HepG2 (cell line): ENCODE measurements around the gene PNN. TPM values are rescaled to one million over a fixed set of nuclear protein-coding genes. Genes with fewer than 3 reads are reported as not detected.
A peak's percentile ranks its signal among the peaks of the same experiment; 100 is the strongest.

ENCODE experiments used
- AKNA ChIP-seq: sonication (generic); formaldehyde crosslinking; IDR thresholded peaks from 2 replicates; pipeline ENCODE4 v1.4.0; 2020; ENCODE audit warnings: missing genetic modification reagents, borderline replicate concordance
- ATF7-NPFF ChIP-seq: sonication (generic); formaldehyde crosslinking; IDR thresholded peaks from 2 replicates; pipeline ENCODE4 v1.8.1; 2023; ENCODE audit warnings: mild to moderate bottlenecking, low read depth, missing genetic modification reagents, moderate library complexity
- CEBPB ChIP-seq: IDR thresholded peaks from 2 replicates; pipeline ENCODE4 v1.6.1; 2011; ENCODE audit warnings: low read depth, low read length, improper control_type of control experiment, borderline replicate concordance
- CENPT ChIP-seq: sonication (generic); formaldehyde crosslinking; IDR thresholded peaks from 2 replicates; pipeline ENCODE4 v1.8.0; 2022; ENCODE audit warnings: low read depth, mild to moderate bottlenecking, moderate library complexity, missing genetic modification reagents
- DMAP1 ChIP-seq: IDR thresholded peaks from 2 replicates; pipeline ENCODE4 v1.6.1; 2016
- SP2 ChIP-seq: sonication (generic); formaldehyde crosslinking; IDR thresholded peaks from 2 replicates; pipeline ENCODE4 v1.5.1; 2020; ENCODE audit warnings: mild to moderate bottlenecking, missing genetic modification reagents
- ZBTB8A ChIP-seq: sonication (generic); formaldehyde crosslinking; IDR thresholded peaks from 2 replicates; pipeline ENCODE4 v1.4.0; 2020; ENCODE audit warnings: mild to moderate bottlenecking, low read depth, missing genetic modification reagents, borderline replicate concordance
- ZC3H4 ChIP-seq: sonication (generic); formaldehyde crosslinking; IDR thresholded peaks from 2 replicates; pipeline ENCODE4 v1.4.0; 2020; ENCODE audit warnings: missing genetic modification reagents, borderline replicate concordance
- ZMYM4 ChIP-seq: sonication (generic); formaldehyde crosslinking; IDR thresholded peaks from 2 replicates; pipeline ENCODE4 v1.8.1; 2023; ENCODE audit warnings: mild to moderate bottlenecking, missing genetic modification reagents
- ZNF597 ChIP-seq: sonication (generic); formaldehyde crosslinking; IDR thresholded peaks from 2 replicates; pipeline ENCODE4 v1.5.0; 2020; ENCODE audit warnings: missing genetic modification reagents
- polyA plus RNA-seq, 8 experiments: library from polyadenylated mRNA; depleted of rRNA in 3 of 8; stranded (reverse) in 7 of 8; unstranded in 1 of 8; fragments of >200 nt; fragmentation: Illumina TruSeq in 4 of 8; extraction: Trizol in 4 of 8; gene quantifications; 2 replicates each; pipeline versions ENCODE4 v1.2.1 to v1.2.3, GENCODE V29; 2011 to 2016; ENCODE audit warnings: low read depth in 4 of 8, missing spikeins in 1 of 8, mixed read lengths in 1 of 8; ENCODE audit not compliant: insufficient read depth in 1 of 8
- total RNA-seq, 5 experiments: library from RNA; depleted of rRNA; stranded (reverse); fragments of >200 nt; fragmentation: Illumina TruSeq; extraction: Trizol; gene quantifications; 2 replicates each; pipeline ENCODE4 v1.2.3, GENCODE V29; 2016; ENCODE audit warnings: low read depth in 1 of 5
- TF ChIP-seq, protein P1 (sequence below): IDR thresholded peaks from 2 replicates; pipeline ENCODE4 v1.6.1; 2016
- TF ChIP-seq, protein P2 (sequence below): sonication (generic); formaldehyde crosslinking; IDR thresholded peaks from 2 replicates; pipeline ENCODE4 v1.5.0; 2020; ENCODE audit warnings: missing genetic modification reagents
- TF ChIP-seq, protein P3 (sequence below): sonication (generic); formaldehyde crosslinking; IDR thresholded peaks from 2 replicates; pipeline ENCODE4 v1.4.0; 2020; ENCODE audit warnings: missing genetic modification reagents, mild to moderate bottlenecking, borderline replicate concordance
- TF ChIP-seq, protein P4 (sequence below): sonication (generic); formaldehyde crosslinking; IDR thresholded peaks from 2 replicates; pipeline ENCODE4 v1.8.1; 2023; ENCODE audit warnings: mild to moderate bottlenecking, missing genetic modification reagents

PNN gene
- total and polyA plus RNA-seq, 2 of the 13 experiments (the other 11 are each of a cell fraction or from before 2014, with no cell fraction given) = 58.0 to 214 TPM

DNA sequence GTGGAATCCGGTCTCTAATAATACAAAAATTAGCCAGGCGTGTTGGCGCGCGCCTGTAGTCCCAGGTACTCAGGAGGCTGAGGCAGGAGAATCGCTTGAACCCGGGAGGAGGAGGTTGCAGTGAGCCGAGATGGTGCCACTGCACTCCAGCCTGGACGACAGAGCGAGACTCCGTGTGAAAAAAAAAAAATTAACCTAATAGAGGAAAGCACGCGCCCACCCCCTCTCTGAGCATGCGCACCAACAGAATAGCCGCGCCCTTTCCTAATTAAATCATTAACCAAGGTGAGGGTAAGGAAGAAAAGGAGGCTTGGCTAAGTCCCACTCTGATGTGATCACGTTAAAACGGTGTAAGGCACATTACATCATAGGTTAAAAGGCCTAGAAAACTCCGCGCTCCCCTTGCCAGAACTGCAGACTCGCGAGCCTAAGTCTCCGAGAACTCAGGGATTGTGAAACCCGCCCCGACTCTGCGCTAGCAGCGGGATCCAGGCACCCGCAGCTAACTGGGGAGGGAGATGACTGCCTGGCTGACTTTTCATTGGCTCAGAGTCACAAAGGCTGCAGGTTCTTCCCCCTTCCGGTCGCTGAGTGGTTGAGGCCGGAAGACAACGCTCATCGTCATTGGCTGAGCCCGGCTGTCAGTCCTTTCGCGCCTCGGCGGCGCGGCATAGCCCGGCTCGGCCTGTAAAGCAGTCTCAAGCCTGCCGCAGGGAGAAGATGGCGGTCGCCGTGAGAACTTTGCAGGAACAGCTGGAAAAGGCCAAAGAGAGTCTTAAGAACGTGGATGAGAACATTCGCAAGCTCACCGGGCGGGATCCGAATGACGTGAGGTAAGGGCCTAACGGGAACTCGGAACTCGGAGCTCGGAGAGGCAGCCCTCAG, at the start of gene PNN (continued):
- TF ChIP-seq, protein P1, sequence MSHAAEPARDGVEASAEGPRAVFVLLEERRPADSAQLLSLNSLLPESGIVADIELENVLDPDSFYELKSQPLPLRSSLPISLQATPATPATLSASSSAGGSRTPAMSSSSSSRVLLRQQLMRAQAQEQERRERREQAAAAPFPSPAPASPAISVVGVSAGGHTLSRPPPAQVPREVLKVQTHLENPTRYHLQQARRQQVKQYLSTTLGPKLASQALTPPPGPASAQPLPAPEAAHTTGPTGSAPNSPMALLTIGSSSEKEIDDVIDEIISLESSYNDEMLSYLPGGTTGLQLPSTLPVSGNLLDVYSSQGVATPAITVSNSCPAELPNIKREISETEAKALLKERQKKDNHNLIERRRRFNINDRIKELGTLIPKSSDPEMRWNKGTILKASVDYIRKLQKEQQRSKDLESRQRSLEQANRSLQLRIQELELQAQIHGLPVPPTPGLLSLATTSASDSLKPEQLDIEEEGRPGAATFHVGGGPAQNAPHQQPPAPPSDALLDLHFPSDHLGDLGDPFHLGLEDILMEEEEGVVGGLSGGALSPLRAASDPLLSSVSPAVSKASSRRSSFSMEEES (CRISPR knock-in tag) = peak; percentile 79
- TF ChIP-seq CEBPB (peak; percentile 100), DMAP1 (CRISPR knock-in tag) (peak; percentile 99), SP2 (peak; percentile 98), ZMYM4 (CRISPR knock-in tag) (peak; percentile 97), ATF7-NPFF (CRISPR knock-in tag) (peak; percentile 91), ZBTB8A (CRISPR knock-in tag) (peak; percentile 96; the same call in 1 of the 2 replicates), AKNA (CRISPR knock-in tag) (peak; percentile 84; the same call in 1 of the 2 replicates), ZC3H4 (CRISPR knock-in tag) (peak; percentile 90), ZNF597 (0 out of 2 replicates have a peak, but pooled peaks have one; percentile 38), CENPT (CRISPR knock-in tag) (peak; percentile 68; the same call in 1 of the 2 replicates)
- TF ChIP-seq, protein P2, sequence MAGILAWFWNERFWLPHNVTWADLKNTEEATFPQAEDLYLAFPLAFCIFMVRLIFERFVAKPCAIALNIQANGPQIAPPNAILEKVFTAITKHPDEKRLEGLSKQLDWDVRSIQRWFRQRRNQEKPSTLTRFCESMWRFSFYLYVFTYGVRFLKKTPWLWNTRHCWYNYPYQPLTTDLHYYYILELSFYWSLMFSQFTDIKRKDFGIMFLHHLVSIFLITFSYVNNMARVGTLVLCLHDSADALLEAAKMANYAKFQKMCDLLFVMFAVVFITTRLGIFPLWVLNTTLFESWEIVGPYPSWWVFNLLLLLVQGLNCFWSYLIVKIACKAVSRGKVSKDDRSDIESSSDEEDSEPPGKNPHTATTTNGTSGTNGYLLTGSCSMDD (CRISPR knock-in tag) = no peak
- TF ChIP-seq, protein P3, sequence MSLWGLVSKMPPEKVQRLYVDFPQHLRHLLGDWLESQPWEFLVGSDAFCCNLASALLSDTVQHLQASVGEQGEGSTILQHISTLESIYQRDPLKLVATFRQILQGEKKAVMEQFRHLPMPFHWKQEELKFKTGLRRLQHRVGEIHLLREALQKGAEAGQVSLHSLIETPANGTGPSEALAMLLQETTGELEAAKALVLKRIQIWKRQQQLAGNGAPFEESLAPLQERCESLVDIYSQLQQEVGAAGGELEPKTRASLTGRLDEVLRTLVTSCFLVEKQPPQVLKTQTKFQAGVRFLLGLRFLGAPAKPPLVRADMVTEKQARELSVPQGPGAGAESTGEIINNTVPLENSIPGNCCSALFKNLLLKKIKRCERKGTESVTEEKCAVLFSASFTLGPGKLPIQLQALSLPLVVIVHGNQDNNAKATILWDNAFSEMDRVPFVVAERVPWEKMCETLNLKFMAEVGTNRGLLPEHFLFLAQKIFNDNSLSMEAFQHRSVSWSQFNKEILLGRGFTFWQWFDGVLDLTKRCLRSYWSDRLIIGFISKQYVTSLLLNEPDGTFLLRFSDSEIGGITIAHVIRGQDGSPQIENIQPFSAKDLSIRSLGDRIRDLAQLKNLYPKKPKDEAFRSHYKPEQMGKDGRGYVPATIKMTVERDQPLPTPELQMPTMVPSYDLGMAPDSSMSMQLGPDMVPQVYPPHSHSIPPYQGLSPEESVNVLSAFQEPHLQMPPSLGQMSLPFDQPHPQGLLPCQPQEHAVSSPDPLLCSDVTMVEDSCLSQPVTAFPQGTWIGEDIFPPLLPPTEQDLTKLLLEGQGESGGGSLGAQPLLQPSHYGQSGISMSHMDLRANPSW (CRISPR knock-in tag) = peak; percentile 37; the same call in 1 of the 2 replicates
- TF ChIP-seq, protein P4, sequence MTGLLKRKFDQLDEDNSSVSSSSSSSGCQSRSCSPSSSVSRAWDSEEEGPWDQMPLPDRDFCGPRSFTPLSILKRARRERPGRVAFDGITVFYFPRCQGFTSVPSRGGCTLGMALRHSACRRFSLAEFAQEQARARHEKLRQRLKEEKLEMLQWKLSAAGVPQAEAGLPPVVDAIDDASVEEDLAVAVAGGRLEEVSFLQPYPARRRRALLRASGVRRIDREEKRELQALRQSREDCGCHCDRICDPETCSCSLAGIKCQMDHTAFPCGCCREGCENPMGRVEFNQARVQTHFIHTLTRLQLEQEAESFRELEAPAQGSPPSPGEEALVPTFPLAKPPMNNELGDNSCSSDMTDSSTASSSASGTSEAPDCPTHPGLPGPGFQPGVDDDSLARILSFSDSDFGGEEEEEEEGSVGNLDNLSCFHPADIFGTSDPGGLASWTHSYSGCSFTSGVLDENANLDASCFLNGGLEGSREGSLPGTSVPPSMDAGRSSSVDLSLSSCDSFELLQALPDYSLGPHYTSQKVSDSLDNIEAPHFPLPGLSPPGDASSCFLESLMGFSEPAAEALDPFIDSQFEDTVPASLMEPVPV (CRISPR knock-in tag) = peak; percentile 97
